GM18517 (cell line): Measurements from ENCODE around the gene TENM4.

Experiments
- ATAC-seq: cut with Tn5 transposase; IDR thresholded peaks from one replicate; pipeline ENCODE4 v1.9.1; 2021; ENCODE audit warnings: mild to moderate bottlenecking, moderate library complexity; ENCODE audit not compliant: unreplicated experiment

TENM4 gene

GRCh38 chr11:78694152-78694551 is 746.7 kb downstream of the TENM4 start:
- ATAC-seq, result no peak

- no peak for ATAC-seq
These were observed 749.6 kb downstream of the TENM4 start for GRCh38 chr11:78691215-78691614.

GRCh38 chr11:78690352-78690987 is 750.4 kb downstream of the TENM4 start:
- ATAC-seq, result no peak

- ATAC-seq, result no peak
These were observed 751.2 kb downstream of the TENM4 start for GRCh38 chr11:78689585-78690153.

DNA sequence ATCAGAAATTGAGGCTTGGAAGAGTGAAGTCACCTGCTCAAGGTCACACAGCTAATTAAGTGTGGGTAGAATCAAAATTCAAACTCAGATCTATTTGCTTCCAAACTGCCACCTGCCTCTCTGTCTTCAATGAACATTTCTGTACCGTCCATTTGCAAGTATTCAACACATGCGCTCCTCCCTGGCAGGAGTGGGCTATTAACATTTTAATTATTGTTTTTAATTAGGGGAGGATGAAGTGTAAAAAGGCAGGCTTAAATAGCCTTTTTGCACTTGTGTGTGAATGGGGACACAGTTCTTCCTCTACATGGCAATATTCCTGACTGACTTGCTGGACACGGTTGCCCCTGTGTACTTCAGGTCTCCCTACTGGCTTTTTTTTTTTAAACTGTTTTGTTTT is 751.7 kb downstream of the TENM4 start:
- ATAC-seq, result no peak

GRCh38 chr11:78688460-78688859 is 752.4 kb downstream of the TENM4 start:
- no peak for ATAC-seq

DNA sequence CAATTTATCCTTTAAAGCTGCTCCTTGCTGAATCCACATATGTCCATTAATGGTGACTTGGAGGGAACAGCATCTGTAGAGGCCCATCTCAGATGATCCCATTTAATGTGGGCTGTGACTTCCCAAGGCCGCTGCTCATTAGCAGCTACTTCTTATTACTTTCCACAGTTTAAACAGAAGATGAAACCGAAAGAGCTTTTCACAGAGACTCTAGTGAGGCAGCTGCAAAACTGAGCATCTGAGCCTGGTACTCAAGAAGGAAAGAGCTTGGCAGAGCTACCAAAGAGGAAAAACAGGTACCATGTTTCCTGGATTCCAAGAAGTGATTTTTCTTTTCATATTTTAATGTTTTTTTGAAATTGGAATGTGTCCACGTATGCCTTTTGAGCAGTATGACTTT is 755.7 kb downstream of the TENM4 start:
- ATAC-seq, result no peak

- no peak for ATAC-seq
These were observed 756.5 kb downstream of the TENM4 start for GRCh38 chr11:78684377-78684776.

GRCh38 chr11:78683774-78684173 is 757.1 kb downstream of the TENM4 start:
- ATAC-seq, result no peak

DNA sequence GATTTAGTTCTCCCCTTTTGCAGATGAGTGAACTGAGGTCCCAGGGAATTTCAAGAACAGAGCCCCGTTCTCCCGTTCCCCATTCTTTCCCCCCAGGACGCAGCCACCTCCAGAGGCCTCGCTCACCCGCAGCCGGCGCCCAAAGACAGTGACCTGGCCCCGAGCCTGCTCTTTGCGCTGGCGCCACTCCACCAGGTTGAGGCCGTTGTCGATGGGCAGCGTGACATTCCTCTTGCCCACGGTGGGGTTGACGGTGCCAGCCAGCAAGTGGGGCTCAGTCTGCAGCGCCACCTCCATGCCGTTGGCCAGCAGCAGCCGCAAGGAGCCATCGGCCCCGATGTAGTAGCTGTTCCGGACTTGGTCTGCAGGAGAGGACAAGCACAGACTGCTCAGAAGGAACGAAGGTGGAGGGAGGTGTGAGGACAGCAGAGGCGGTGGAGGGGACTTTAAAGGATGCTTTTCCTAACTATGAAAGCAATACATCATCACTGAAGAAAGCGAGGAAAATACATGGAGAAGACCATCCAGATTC is 764.7 kb downstream of the TENM4 start:
- ATAC-seq, result no peak

DNA sequence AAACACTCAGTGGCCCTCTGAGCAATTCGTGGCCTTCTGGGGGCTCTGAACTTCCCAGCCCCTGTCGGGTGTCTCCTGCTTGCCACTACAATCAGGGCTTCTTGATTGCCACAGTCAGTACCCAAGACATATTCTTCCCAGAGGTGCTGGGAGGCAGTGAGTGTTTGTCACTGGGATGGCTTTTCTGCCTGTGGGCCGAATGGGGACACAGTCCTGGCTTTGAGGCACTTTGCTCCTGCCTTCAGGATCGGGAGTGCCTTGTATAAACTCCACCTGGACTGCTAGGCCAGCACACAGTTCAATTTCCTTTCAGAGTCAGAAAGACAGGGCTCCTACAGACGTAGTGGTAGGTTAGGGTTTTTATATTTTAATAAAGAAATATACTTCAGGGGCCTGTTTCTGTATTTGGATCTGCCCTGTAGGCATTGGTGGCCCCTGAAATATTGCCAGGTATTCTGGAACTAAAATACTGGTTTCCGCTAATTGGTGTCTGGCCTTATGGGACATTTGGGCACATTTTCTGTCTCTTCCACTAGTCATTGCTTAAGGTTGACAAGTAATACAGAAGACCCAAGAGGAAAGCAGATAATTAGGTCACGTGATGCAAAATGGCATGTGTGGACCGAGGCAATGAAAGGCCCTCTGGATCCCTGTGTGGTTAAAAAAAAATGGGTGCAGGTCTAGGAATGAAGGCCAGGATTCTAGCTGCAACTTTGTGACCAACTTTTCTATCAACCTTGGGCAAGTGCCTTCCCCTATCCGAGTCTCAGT is 767.8 kb downstream of the TENM4 start:
- ATAC-seq, result no peak

- no peak for ATAC-seq
These were observed 771.6 kb downstream of the TENM4 start for GRCh38 chr11:78669249-78669648.

DNA sequence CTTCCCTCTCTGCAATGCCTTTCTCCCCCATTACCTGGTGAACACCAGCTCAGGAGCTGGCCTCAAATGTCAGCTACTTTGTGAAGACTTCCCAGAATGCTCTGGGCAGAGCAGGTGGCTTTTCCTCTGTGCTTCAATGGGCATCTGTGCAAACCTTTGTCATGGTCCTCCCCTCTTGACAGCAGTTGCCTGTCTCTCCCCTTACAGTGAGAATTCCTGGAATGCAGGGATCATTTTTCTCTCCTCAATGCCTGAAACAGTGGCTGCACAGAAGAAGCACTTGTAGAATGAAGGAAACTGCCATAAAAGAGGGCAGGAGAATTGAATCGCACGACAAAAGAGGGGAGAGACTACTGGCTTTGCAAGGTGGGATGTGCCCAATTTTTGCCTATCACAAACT is 773.4 kb downstream of the TENM4 start:
- ATAC-seq, result no peak

DNA sequence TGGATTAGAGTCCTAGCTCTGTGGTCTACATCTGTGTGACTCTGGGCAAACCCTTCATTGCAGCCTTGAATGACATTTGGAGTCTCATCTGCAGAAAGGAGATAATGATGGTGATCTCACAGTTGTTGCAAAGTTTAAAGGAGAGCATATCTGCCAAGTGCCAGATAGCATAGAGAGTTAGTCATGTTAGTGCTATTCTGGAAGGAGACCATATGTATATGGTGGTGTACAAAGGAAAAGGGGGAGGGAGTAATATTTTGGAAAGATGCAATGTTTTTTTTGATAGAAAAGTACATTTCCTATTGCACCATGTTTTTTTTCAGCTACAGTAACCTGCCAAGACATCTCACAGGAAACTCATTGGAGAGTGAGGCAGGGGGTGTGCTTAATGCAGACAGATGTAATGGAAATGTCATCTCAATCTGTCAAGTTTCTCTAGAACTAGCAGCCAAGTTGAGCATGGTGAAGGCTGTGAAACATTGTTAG is 774.1 kb downstream of the TENM4 start:
- ATAC-seq, result no peak

DNA sequence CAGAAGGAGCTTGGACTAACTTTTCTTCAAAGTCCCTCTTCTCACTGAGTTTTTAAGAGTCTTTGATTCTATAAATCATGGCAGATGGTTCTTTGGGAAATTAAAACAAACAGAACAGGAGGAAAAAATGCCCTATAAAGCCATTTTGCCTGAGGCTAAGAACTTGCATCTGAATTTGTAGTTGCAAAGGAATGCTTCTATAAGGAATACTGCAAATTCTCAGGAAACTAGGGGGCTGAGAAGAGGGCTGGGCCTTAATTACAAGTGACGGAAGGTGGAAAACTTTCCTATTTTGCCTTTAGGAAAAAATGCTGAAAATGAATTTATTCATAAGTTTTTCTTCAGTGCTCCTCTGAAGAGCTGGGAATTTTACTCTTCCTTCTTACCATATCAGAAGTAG is 776.2 kb downstream of the TENM4 start:
- no peak for ATAC-seq

GRCh38 chr11:78662811-78663210 is 778.0 kb downstream of the TENM4 start:
- ATAC-seq, result no peak

DNA sequence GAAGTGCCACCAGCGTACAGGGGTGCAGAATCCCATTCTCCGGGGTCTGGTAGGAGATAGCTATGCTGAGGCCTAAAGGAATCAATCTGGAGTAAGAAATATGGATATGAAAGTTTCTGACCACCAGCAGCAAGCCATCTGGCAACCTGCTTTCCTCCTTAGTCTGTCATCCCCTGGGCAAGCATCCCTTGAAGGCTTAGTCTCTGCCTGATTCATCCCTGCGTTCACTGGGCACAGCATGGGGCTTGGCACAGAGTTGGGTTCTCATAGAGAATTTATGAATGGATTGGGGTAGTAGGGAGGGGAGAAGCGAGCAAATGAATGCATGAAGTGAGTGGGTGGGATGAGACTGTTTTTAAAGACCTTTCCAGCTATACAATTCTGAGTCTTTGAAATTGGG is 780.4 kb downstream of the TENM4 start:
- no peak for ATAC-seq

GRCh38 chr11:78659326-78660270 is 781.2 kb downstream of the TENM4 start:
- no peak for ATAC-seq

DNA sequence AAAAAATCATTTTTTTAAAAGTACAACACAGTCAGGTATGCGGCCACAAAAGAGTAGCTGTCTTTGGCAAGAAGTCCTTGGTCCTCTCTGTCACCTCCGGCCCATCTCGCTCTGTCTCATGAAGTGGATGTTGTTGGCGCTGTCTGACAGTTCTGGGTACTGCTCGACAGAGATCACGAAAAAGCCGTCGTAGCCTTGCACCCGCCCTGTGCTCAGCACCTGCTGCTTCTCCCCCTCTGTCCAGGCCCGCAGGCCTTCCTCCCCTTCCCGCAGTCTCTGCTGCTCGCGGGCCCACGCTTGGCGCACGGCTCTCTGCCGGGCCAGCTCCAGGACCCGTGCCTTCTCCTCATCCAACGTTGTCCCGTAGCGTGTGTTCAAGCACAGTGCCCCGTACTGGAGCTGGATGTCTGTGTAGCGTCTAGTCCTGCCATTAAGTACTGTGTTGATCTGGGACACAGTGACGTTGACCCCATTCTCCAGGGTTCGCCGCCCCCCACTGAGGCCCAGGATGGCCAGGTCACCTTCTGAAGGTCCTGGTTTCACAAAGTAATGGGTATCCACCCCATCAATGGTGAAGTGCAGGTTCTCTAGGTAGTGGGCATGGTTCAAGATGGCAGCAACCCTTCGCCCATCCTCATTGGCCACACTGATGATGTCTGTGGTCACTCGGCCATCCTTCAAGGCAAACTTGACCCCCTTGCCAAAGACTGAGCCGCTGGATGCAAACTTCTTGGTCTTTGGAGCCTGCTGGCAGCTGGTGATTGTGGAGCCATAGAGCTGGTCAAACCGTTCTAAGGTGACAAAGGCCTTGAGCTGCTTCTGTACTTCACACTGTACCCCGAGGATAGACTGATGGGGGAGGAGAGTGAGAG is 782.6 kb downstream of the TENM4 start:
- no peak for ATAC-seq

DNA sequence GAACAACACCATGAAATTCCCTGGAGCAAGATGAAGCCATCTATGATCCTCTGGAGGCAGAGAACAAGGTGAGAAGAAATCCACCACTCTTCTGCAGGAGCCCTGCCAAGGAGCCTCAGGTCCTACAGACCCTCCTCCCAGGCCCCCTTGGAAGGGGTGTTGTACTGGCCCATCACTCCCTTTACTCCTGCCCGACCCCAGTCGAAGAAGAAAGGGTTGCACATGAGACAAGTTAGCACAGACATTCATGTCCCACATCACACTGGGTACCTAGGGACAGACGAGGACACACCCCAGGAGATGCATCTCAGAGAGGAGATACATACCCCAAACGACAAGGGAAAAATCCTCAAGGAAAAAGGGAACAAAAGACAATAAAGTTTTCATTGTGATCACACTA is 783.4 kb downstream of the TENM4 start:
- ATAC-seq, result no peak
